Fibroblast of pulmonary artery (primary cell): Measurements from ENCODE around the gene CXCL9.

Experiments
- DNase-seq: peaks from one replicate; pipeline ENCODE4 v3.0.0-alpha.2; 2010; ENCODE audit warnings: low read depth
- H3K4me3 ChIP-seq: replicated peaks from 2 replicates; pipeline ENCODE4 v1.5.1; 2011; ENCODE audit warnings: low read depth, mild to moderate bottlenecking, control low read depth, low read length, moderate library complexity
- TF ChIP-seq, protein P1 (sequence below): IDR thresholded peaks from 2 replicates; pipeline ENCODE4 v1.5.1; 2011; ENCODE audit warnings: mild to moderate bottlenecking, control low read depth, low read length, inconsistent platforms; ENCODE audit errors: missing control alignments

The CXCL9 gene

GRCh38 chr4:76011700-76012387 lies 4.5 kb upstream of the CXCL9 start:
- H3K4me3 ChIP-seq, result peak overlapping the region; percentile 10
- TF ChIP-seq, protein P1, sequence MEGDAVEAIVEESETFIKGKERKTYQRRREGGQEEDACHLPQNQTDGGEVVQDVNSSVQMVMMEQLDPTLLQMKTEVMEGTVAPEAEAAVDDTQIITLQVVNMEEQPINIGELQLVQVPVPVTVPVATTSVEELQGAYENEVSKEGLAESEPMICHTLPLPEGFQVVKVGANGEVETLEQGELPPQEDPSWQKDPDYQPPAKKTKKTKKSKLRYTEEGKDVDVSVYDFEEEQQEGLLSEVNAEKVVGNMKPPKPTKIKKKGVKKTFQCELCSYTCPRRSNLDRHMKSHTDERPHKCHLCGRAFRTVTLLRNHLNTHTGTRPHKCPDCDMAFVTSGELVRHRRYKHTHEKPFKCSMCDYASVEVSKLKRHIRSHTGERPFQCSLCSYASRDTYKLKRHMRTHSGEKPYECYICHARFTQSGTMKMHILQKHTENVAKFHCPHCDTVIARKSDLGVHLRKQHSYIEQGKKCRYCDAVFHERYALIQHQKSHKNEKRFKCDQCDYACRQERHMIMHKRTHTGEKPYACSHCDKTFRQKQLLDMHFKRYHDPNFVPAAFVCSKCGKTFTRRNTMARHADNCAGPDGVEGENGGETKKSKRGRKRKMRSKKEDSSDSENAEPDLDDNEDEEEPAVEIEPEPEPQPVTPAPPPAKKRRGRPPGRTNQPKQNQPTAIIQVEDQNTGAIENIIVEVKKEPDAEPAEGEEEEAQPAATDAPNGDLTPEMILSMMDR, result no peak
- peak; percentile 72 for DNase-seq

DNA sequence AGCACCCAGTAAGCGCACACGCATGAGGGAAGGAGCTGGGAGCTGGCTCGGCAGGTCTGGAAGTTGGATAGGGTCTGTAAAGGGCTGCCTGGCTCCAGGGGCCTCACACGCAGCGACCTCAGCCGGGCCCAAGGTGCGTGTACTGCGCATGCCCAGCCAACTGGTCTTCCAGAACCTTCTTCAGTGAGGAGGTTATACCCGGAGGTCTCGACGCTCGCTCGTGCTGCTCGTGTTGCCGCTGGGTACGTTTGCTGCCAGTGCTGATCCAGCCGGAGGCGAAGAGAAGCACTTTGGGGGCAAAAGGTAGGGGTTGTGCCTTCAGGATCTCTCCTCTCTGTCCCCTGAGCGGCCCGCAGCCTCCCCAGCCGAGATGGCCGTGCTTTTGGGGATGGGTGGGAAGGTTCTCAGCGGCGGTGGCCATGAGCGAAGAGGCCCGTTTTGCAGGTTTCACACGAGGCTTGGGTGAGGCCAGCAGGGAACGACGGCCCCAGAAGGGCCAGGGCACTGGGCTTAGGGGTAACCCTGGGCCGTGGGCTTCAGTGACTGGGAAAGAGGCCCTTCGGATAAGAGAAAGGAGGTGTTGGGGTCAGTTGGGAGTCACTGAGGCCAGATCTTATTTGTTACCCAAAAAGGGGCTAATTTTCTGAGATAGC lies 3.8 kb upstream of the CXCL9 start:
- TF ChIP-seq, protein P1, result no peak
- no peak overlapping the region for H3K4me3 ChIP-seq
- no peak for DNase-seq

DNA sequence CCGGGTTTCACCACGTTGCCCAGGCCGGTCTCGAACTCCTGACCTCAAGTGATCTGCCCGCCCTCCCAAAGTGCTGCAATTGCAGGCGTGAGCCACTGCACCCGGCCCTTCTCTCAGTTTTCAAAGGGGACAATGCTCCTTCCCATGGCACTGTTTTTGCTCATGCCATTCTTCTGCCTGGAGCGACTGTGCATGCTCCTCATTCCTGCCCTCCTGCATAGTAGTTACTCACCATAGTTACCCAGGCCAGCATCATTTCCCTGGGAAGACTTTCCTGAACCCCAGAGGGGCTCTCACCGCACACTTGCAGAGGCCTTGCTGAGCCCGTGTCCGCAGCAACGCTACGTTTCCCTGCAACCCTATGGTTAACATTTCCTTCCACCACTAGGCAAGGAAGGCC lies 3.3 kb upstream of the CXCL9 start:
- DNase-seq, result no peak
- H3K4me3 ChIP-seq, result no peak overlapping the region
- TF ChIP-seq, protein P1, result no peak

DNA sequence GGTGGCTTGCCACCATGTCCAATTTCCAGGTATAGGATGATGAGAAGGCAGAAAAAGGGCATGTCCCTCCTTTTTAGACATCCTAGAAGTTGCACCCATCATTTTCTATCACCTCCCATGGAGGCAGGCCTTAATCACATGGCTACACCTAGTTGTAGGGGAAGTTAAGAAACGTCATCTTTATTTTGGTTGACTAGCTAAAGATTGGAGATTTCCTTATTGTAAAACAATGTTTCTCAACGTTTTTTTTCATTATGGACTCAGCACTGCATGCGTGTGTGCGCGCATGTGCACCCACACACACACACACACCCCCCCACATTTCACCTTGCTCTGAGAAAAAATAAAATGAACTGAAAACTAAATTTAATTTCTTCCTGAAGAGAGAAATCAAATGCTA lies 2.0 kb upstream of the CXCL9 start:
- TF ChIP-seq, protein P1, result no peak
- no peak overlapping the region for H3K4me3 ChIP-seq
- no peak for DNase-seq

DNA sequence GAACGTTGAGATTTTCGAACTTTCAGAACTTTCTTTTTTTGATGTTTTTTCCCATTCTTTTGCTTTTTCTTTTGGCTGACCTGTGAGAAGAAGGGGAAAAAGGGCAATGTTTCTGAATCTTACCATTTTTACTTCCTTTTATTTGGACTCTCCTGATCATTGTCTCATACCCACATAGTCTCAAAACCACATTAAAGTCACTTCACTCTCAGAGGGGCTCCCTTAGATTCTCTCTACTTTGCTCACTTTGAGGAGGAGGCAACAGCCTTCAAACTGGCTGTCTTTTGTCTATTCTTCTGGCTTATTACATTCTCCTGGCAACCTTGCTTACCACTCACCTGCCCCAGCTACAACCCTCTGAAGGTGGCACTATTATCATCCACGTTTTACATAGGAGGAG lies 3.7 kb downstream of the CXCL9 start:
- DNase-seq, result no peak
- TF ChIP-seq, protein P1, result no peak
- no peak overlapping the region for H3K4me3 ChIP-seq

DNA sequence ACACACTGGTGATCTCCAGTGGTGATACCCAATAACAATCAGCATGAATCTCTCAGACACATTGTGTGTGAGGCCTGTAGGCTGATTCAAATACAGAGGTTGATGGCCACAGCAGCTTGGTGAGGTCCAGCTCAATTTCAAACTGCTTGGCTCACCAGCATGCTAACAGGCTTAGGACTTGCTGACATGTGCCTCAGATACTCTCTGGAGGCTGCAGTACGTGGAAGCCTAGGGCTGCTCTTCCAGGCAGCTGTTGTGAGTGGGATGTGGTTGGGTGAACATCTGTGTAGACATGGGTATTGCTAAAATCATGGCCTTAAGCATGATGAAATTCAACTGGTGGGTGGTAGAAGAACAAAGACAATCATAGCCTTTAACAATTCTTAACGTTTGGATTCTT lies 4.3 kb downstream of the CXCL9 start:
- TF ChIP-seq, protein P1, result no peak
- no peak for DNase-seq
- no peak overlapping the region for H3K4me3 ChIP-seq

DNA sequence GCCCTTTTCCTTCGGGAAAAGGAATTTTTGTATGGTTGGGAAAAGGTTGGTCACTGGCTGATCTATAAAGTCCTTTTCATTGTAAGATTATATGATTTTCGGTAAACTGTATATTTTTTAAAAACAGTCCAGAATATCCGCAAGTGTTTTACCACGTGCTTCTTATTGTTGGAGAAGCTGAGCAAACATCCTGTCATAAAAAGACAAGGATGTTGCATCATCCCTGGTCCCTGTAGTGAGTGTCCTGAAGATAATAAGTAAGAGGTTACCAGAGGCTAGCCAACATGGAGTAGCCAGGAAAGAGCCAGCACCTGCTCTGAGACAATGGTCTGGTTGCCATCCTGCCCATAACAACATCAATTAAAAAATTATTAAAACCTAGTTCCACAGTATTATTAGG lies 5.1 kb downstream of the CXCL9 start:
- no peak overlapping the region for H3K4me3 ChIP-seq
- DNase-seq, result peak; percentile 54
- TF ChIP-seq, protein P1, result no peak
